DOHH2 (cell line): Measurements from ENCODE around the gene HECW1.
"Not testable (repeated sequence)": the region's sequence is repeated elsewhere in the genome, so short reads cannot be mapped to it uniquely, and the experiment has no call there.

Source experiments
- H3F3A ChIP-seq: fragments of 200-600 bp; sonication (generic), shearing (Covaris generic); 2 replicates; pipeline ENCODE4 v1.6.0; 2016; ENCODE audit warnings: antibody characterized with exemption, mild to moderate bottlenecking; ENCODE audit not compliant: control insufficient read depth, insufficient read depth
- H3K27ac ChIP-seq: fragments of 200-600 bp; sonication (generic); 2 replicates; pipeline ENCODE4 v1.5.1; 2014; ENCODE audit warnings: low read depth, mild to moderate bottlenecking, low read length, moderate library complexity
- H3K27me3 ChIP-seq: fragments of 200-600 bp; sonication (generic); 2 replicates; pipeline ENCODE4 v1.6.1; 2014; ENCODE audit warnings: mild to moderate bottlenecking, low read length, mixed read lengths; ENCODE audit not compliant: control insufficient read depth
- H3K36me3 ChIP-seq: fragments of 200-600 bp; sonication (generic); 2 replicates; pipeline ENCODE4 v1.6.1; 2014; ENCODE audit warnings: mild to moderate bottlenecking, low read length, moderate library complexity, mixed read lengths; ENCODE audit not compliant: control insufficient read depth
- H3K4me1 ChIP-seq: fragments of 200-600 bp; sonication (generic); 2 replicates; pipeline ENCODE4 v1.6.1; 2014; ENCODE audit warnings: mild to moderate bottlenecking, low read length, mixed read lengths; ENCODE audit not compliant: control insufficient read depth
- H3K4me2 ChIP-seq: fragments of 200-600 bp; sonication (generic); 2 replicates; pipeline ENCODE4 v1.6.0; 2014; ENCODE audit warnings: mild to moderate bottlenecking, low read length, moderate library complexity
- H3K4me3 ChIP-seq: fragments of 200-600 bp; sonication (generic); 2 replicates; pipeline ENCODE4 v1.5.1; 2014; ENCODE audit warnings: mild to moderate bottlenecking, low read length, mixed read lengths
- H3K79me2 ChIP-seq: fragments of 200-600 bp; sonication (generic); 2 replicates; pipeline ENCODE4 v1.6.1; 2014; ENCODE audit warnings: mild to moderate bottlenecking, low read length, mixed read lengths; ENCODE audit not compliant: control insufficient read depth
- H3K9me2 ChIP-seq: fragments of 200-600 bp; sonication (generic); replicated peaks from 2 replicates; pipeline ENCODE4 v1.6.1; 2014; ENCODE audit warnings: mild to moderate bottlenecking, low read length, mixed read lengths; ENCODE audit not compliant: control insufficient read depth
- H3K9me3 ChIP-seq: fragments of 200-600 bp; sonication (generic); 2 replicates; pipeline ENCODE4 v1.6.1; 2014; ENCODE audit warnings: antibody characterized with exemption, low read length, mixed read lengths; ENCODE audit not compliant: control insufficient read depth, insufficient read depth
- H4K20me1 ChIP-seq: fragments of 200-600 bp; sonication (generic); 2 replicates; pipeline ENCODE4 v1.6.0; 2014; ENCODE audit warnings: low read depth, mild to moderate bottlenecking, antibody characterized with exemption, low read length, moderate library complexity; ENCODE audit not compliant: control insufficient read depth, insufficient read depth
- CTCF ChIP-seq: fragments of 200-600 bp; sonication (generic); IDR thresholded peaks from one replicate; pipeline ENCODE4 v1.5.1; 2014; ENCODE audit warnings: antibody characterized with exemption, mild to moderate bottlenecking, low read depth, low read length; ENCODE audit not compliant: poor library complexity, severe bottlenecking
- EZH2phosphoT487 ChIP-seq: fragments of 200-600 bp; sonication (generic); IDR thresholded peaks from 2 replicates; pipeline ENCODE4 v1.6.1; 2017; ENCODE audit warnings: borderline replicate concordance, mild to moderate bottlenecking, antibody characterized with exemption, low read length, moderate library complexity, mixed read lengths

HECW1 gene

GRCh38 chr7:43572516-43573049, 460.1 kb downstream of the HECW1 start:
- H3K9me2 ChIP-seq, result no peaks in the 10 kb centered on the region
- H3F3A ChIP-seq, result no peaks in the 10 kb centered on the region
- no peaks in the 10 kb centered on the region for H4K20me1 ChIP-seq
- no peaks in the 10 kb centered on the region for H3K36me3 ChIP-seq
- H3K9me3 ChIP-seq, result no peaks in the 10 kb centered on the region
- no peak overlapping the region for H3K4me3 ChIP-seq
- H3K79me2 ChIP-seq, result no peaks in the 10 kb centered on the region
- peaks cover 17% of the 10 kb centered on the region for H3K27me3 ChIP-seq
- TF ChIP-seq EZH2phosphoT487, result no peak
- TF ChIP-seq CTCF, result no peak
- no peak overlapping the region for H3K27ac ChIP-seq
- no peaks in the 10 kb centered on the region for H3K4me1 ChIP-seq
- no peak overlapping the region for H3K4me2 ChIP-seq

- H3K79me2 ChIP-seq, H3K36me3 ChIP-seq, H3K9me2 ChIP-seq, H3K4me3 ChIP-seq, H3K9me3 ChIP-seq, H3K4me1 ChIP-seq, H3F3A ChIP-seq, H4K20me1 ChIP-seq, H3K4me2 ChIP-seq, H3K27ac ChIP-seq: not testable (repeated sequence)
- peaks cover 13% of the 10 kb centered on the region for H3K27me3 ChIP-seq
These were observed 461.4 kb downstream of the HECW1 start for GRCh38 chr7:43573832-43574231.

GRCh38 chr7:43575506-43575905, 463.1 kb downstream of the HECW1 start:
- Histone ChIP-seq H3F3A (no peaks in the 10 kb centered on the region), H3K27ac (no peak overlapping the region)
- TF ChIP-seq CTCF, result no peak
- no peak for TF ChIP-seq EZH2phosphoT487

GRCh38 chr7:43576241-43576640, 463.8 kb downstream of the HECW1 start:
- Histone ChIP-seq H3K4me1 (no peaks in the 10 kb centered on the region), H4K20me1 (no peaks in the 10 kb centered on the region), H3K9me3 (no peaks in the 10 kb centered on the region), H3K9me2 (no peaks in the 10 kb centered on the region), H3K27ac (no peak overlapping the region), H3K4me3 (no peak overlapping the region), H3K4me2 (no peak overlapping the region), H3K79me2 (no peaks in the 10 kb centered on the region), H3F3A (no peaks in the 10 kb centered on the region), H3K36me3 (no peaks in the 10 kb centered on the region), H3K27me3 (peaks cover 10% of the 10 kb centered on the region)
- TF ChIP-seq CTCF (no peak), EZH2phosphoT487 (no peak)

More at GRCh38 chr7:43575506-43575905, 463.1 kb downstream of the HECW1 start:
- no peak overlapping the region for H3K4me2 ChIP-seq
- no peaks in the 10 kb centered on the region for H4K20me1 ChIP-seq
- no peaks in the 10 kb centered on the region for H3K9me3 ChIP-seq
- no peak overlapping the region for H3K4me3 ChIP-seq
- H3K9me2 ChIP-seq, result no peaks in the 10 kb centered on the region
- peaks cover 9% of the 10 kb centered on the region; the same call in 1 of the 2 replicates for H3K27me3 ChIP-seq
- H3K79me2 ChIP-seq, result no peaks in the 10 kb centered on the region
- H3K36me3 ChIP-seq, result no peaks in the 10 kb centered on the region
- no peaks in the 10 kb centered on the region for H3K4me1 ChIP-seq
